Measurements from ENCODE around the gene NUP85. TPM values are rescaled to one million over a fixed set of nuclear protein-coding genes. Genes with fewer than 3 reads are reported as not detected.
"Not testable (repeated sequence)": the region's sequence is repeated elsewhere in the genome, so short reads cannot be mapped to it uniquely, and the experiment has no call there.

Gene NUP85
- total RNA-seq, 1 donor from 2014 or later = 66.8 TPM

- ATAC-seq (no peak), DNase-seq (no peak)
- TF ChIP-seq CTCF (IDR thresholded peaks at IDR 0.05) = no peak
- Histone ChIP-seq H3K9me3 (no peaks in the 10 kb centered on the region), H3K4me3 (no peak overlapping the region), H3K4me1 (peaks cover 12% of the 10 kb centered on the region), H3K36me3 (no peaks in the 10 kb centered on the region), H3K27me3 (ENCODE audit: low read depth) (no peaks in the 10 kb centered on the region), H3K27ac (peak overlapping the region; percentile 46)
- intact Hi-C loops (cut with DNase I) = no loop called here
Measured at GRCh38 chr17:75188614-75189013, 16.9 kb upstream of the NUP85 start.

- Histone ChIP-seq H3K4me3 (no peak overlapping the region), H3K36me3 (no peaks in the 10 kb centered on the region), H3K27me3 (ENCODE audit: low read depth) (no peaks in the 10 kb centered on the region), H3K4me1 (peaks cover 9% of the 10 kb centered on the region), H3K9me3 (no peaks in the 10 kb centered on the region), H3K27ac (no peak overlapping the region)
- intact Hi-C loops (cut with DNase I) = no loop called here
- no peak for TF ChIP-seq CTCF (IDR thresholded peaks at IDR 0.05)
- DNase-seq = no peak
- no peak for ATAC-seq
Measured at GRCh38 chr17:75191584-75191983, 13.9 kb upstream of the NUP85 start.

GRCh38 chr17:75194879-75195278 is 10.6 kb upstream of the NUP85 start:
- no peak overlapping the region for H3K27ac ChIP-seq
- H3K4me1 ChIP-seq = no peaks in the 10 kb centered on the region
- no peaks in the 10 kb centered on the region for H3K36me3 ChIP-seq
- H3K9me3 ChIP-seq = no peaks in the 10 kb centered on the region
- no peaks in the 10 kb centered on the region for H3K27me3 ChIP-seq (ENCODE audit: low read depth)
- H3K4me3 ChIP-seq = no peak overlapping the region
- ATAC-seq = no peak
- intact Hi-C loops (cut with DNase I) = no loop called here
- no peak for TF ChIP-seq CTCF (IDR thresholded peaks at IDR 0.05)
- DNase-seq = no peak

GRCh38 chr17:75199886-75200618 is 5.4 kb upstream of the NUP85 start:
- no peak for ATAC-seq
- intact Hi-C loops (cut with DNase I) = no loop called here

GRCh38 chr17:75205793-75206163 is 299 bp downstream of the NUP85 start:
- H3K4me3 ChIP-seq = peak overlapping the region; percentile 80
- no peak for ATAC-seq
- no peak for TF ChIP-seq CTCF (IDR thresholded peaks at IDR 0.05)
- peak overlapping the region; percentile 97 for H3K27ac ChIP-seq
- H3K27me3 ChIP-seq (ENCODE audit: low read depth) = no peaks in the 10 kb centered on the region
- H3K9me3 ChIP-seq = no peaks in the 10 kb centered on the region
- peaks cover 25% of the 10 kb centered on the region for H3K36me3 ChIP-seq
- peaks cover 23% of the 10 kb centered on the region for H3K4me1 ChIP-seq
- DNase-seq = no peak
- intact Hi-C loops (cut with DNase I) = no loop called here

More at GRCh38 chr17:75199886-75200618, 5.4 kb upstream of the NUP85 start:
- H3K4me1 ChIP-seq = peaks cover 5% of the 10 kb centered on the region
- H3K4me3 ChIP-seq = no peak overlapping the region
- no peak for DNase-seq
- H3K27ac ChIP-seq = no peak overlapping the region
- no peak for TF ChIP-seq CTCF (IDR thresholded peaks at IDR 0.05)
- H3K27me3 ChIP-seq (ENCODE audit: low read depth) = no peaks in the 10 kb centered on the region
- no peaks in the 10 kb centered on the region for H3K9me3 ChIP-seq
- no peaks in the 10 kb centered on the region for H3K36me3 ChIP-seq

GRCh38 chr17:75207050-75207407 is 1.6 kb downstream of the NUP85 start:
- H3K27ac ChIP-seq; H3K4me3 ChIP-seq; DNase-seq; intact Hi-C loops (cut with DNase I); H3K27me3 ChIP-seq (ENCODE audit: low read depth); ATAC-seq; H3K9me3 ChIP-seq: not testable (repeated sequence)
- Histone ChIP-seq H3K36me3 (peaks cover 37% of the 10 kb centered on the region), H3K4me1 (peaks cover 23% of the 10 kb centered on the region)

Data from lower lobe of right lung (tissue), 2 donors.